GM18517 (cell line): ENCODE data around the gene IL19.
"Not testable (repeated sequence)": the region's sequence is repeated elsewhere in the genome, so short reads cannot be mapped to it uniquely, and the experiment has no call there.

Source experiments
- ATAC-seq: cut with Tn5 transposase; IDR thresholded peaks from one replicate; pipeline ENCODE4 v1.9.1; 2021; ENCODE audit warnings: mild to moderate bottlenecking, moderate library complexity; ENCODE audit not compliant: unreplicated experiment

IL19 gene

GRCh38 chr1:206772243-206772937 is 1.8 kb downstream of the IL19 start, which contains the start of gene IL10:
Gene IL10 (minus strand): TSS chr1:206772494. CDS start chr1:206772435, 59 bp downstream.
- no peak for ATAC-seq

GRCh38 chr1:206774093-206774492 is 3.5 kb downstream of the IL19 start:
- no peak for ATAC-seq

- ATAC-seq = no peak
These were observed 5.7 kb downstream of the IL19 start for GRCh38 chr1:206776229-206776628.

- no peak for ATAC-seq
These were observed 7.5 kb downstream of the IL19 start for GRCh38 chr1:206778031-206778430.

- ATAC-seq = not testable (repeated sequence)
These were observed 8.3 kb downstream of the IL19 start for GRCh38 chr1:206778911-206779310.

- ATAC-seq = no peak
These were observed 9.1 kb downstream of the IL19 start for GRCh38 chr1:206779638-206780037.

GRCh38 chr1:206782448-206782847 is 11.9 kb downstream of the IL19 start:
- peak; percentile 70 for ATAC-seq

GRCh38 chr1:206783506-206783905 is 12.9 kb downstream of the IL19 start:
- no peak for ATAC-seq

- ATAC-seq = peak; percentile 55
These were observed 13.9 kb downstream of the IL19 start for GRCh38 chr1:206784471-206784903.

GRCh38 chr1:206785182-206785765 is 14.7 kb downstream of the IL19 start:
- ATAC-seq = no peak

GRCh38 chr1:206786212-206786886 is 15.8 kb downstream of the IL19 start:
- no peak for ATAC-seq

- ATAC-seq = no peak
These were observed 17.3 kb downstream of the IL19 start for GRCh38 chr1:206787891-206788290.

- ATAC-seq = no peak
These were observed 18.0 kb downstream of the IL19 start for GRCh38 chr1:206788487-206789050.

GRCh38 chr1:206790502-206791250 is 20.1 kb downstream of the IL19 start:
- ATAC-seq = peak; percentile 42

- ATAC-seq = no peak
These were observed 22.5 kb downstream of the IL19 start for GRCh38 chr1:206792939-206793607.

GRCh38 chr1:206793620-206794019 is 23.0 kb downstream of the IL19 start:
- no peak for ATAC-seq

GRCh38 chr1:206794294-206794908 is 23.8 kb downstream of the IL19 start:
- no peak for ATAC-seq

GRCh38 chr1:206796116-206796515 is 25.5 kb downstream of the IL19 start:
- ATAC-seq = no peak

- no peak for ATAC-seq
These were observed 26.4 kb downstream of the IL19 start for GRCh38 chr1:206796981-206797402.
